Measurements from ENCODE around the gene AMBRA1. TPM values are rescaled to one million over a fixed set of nuclear protein-coding genes. Genes with fewer than 3 reads are reported as not detected.

The AMBRA1 gene
- polyA plus RNA-seq, 3 donors: 24.6 to 27.7 (median 24.8) TPM

DNA sequence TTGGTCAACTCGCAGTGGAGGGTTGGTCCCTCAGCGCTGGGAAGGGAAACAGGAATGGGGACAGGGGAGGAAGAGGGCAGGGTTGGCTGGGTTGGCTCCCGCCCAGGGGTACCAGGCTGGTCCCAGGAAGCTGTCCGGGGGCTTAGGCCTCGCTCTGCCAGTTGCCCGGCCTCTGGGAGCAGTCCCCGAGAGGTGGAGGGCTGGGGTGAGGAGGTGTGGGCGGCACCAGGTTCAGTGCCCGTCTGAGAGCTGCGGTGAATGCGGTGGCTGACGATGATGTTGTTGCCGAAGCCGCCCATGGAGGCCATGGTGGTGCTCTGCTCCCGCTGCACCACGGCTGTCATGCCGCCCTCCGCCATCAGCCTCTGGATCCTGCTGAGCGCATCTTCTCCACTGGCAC, 196.3 kb downstream of the AMBRA1 start:
- no peak for DNase-seq (ENCODE audit: extremely low read depth in 1 of 11, low read depth in 9 of 11, low spot score in 4 of 11)

DNA sequence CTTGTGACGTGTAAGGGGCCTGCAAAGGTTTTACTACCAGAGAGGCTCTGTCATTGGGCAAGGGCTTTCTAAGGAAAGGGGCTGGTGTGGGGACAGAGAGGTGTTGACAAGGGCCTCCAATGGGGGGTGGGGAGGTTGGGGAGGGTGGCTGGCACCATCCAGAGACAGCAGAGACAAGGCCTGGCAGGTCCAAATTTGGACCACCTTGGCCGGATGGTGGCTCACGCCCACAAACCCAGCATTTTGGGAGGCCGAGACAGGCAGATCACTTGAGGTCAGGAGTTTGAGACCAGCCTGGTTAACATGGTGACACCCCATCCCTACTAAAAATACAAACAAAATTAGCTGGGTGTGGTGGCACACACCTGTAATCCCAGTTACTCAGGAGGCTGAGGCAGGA, 200.1 kb downstream of the AMBRA1 start:
- no peak for DNase-seq (ENCODE audit: extremely low read depth in 1 of 11, low read depth in 9 of 11, low spot score in 4 of 11)

DNA sequence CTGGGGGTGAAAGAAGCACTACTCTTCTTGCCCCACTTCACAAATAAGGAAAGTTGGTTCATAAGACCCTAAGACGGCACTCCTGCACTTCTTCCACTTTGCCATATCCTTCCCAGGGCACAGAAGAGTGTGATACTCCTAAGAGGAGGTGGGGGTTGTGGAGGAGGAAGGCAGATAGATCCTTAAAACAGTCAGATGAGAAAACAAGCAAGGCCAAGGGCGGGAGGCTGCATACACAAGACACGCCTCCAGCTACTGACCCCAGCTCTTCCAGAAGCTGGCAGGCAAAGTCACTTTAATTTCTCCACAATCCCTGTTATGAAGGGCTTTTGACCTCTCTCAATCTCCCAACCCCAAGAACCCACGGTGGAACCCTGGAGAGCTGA, 200.6 kb downstream of the AMBRA1 start:
- no peak for DNase-seq (ENCODE audit: extremely low read depth in 1 of 11, low read depth in 9 of 11, low spot score in 4 of 11)

DNA sequence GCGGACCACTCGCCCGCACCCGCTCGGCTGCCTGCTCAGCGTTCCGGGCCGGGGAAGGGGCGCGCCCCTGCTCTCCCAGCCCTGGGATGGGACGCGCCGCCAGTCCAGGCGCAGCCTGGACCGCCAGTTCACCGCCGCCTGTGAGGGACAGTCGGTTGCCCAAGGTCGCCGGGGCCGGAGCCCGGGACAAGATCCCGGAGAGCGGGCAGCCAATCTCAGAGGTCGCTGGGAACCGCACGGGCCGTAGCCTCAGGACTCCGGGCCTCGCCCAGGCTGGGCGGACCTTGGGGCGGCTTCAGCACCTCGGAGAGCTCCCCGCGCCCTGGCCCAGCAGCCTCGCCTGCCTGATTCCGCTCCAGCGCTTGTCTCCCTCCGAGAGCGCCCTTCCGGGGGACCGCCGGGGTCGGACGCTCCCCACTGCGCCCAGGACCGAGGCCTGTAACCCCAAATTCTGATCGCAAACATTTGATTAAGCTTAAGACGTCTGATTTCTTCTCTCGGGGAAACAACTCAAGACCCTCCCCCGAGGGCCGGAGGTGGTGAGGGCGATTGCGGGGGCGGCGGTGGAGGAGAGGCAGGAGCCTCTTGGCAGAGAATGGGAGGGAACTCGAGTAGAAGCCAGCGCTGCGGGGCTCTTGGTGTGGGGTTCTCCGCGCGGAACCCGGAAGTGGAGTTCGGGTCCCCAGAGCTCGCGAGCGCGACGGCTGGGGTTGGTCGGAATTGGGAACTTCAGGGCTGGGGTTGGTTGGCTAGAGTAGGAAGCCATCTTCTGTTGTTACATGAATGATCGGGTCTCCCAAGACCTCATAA, 201.2 kb downstream of the AMBRA1 start:
- peak in 6 of 11 donors; percentile 80 to 87 (median 82) for DNase-seq (ENCODE audit: extremely low read depth in 1 of 11, low read depth in 9 of 11, low spot score in 4 of 11)

DNA sequence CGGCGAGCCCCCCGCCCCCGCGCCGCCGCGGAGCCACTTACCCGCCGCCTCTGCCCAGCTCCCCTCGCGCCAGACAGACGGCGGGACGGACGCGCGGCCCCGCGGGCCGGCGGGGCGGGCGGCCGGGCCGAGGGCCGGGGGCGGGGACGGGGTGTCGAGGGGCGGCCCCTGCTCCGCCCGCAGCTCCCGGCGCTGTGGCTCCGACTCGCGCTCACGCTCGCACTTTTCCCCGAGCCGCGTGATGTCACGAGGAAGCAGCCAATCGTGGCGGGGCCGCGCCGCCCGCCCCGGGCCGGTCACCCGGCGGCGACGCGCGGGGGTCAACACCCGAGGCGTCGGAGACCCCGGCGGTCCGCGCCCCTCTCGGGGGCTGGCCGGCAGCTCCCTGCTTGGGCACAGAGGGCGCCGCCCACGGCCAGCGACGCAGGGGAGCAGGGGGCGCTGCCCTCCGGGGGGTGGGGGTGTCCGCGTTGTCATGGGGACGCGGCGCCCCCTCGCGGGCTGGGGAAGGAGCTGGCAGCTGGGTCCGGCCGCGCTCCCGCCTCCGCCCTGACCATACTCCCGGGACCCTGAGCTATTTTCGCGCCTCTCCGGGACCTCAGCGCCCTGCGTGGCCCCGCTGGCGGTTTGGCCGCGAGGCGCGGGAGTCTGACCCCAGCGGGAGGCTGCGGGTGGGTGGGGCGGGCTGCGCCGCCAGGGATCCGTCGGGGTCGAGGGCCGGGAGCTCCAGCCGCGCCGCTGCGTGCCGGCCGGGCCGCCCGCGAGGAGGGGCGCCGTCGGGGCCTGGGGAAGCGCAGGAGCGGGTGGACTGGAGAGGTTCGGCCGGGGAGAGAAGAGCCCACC, 202.0 kb downstream of the AMBRA1 start, which contains the start of gene CHRM4:
Gene CHRM4, minus strand, starts transcription at position 199 of the 843 bp plus-strand sequence. CDS start 5,219 bp downstream, outside the sequence.
- no peak for DNase-seq (ENCODE audit: extremely low read depth in 1 of 11, low read depth in 9 of 11, low spot score in 4 of 11)

DNA sequence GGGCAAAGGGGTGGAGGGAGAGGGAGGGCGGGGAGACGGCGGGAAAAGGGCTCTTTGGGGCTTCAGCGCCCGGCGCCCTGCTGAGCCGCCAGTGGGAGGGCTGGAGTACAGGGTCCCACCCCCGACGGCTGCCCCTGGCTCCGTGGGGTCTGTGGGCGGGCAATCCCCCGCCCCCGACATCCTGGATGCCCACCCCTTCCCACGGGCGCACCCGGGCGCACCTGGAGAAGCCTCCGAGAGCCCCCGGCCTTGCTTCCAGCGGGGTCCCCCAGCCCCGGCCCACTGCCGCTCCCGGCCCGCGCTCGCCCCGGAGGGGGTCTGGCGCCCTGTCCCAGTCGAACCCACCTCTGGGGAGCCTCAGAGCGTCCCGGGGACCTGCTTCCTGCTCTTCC, 202.6 kb downstream of the AMBRA1 start:
- no peak for DNase-seq (ENCODE audit: extremely low read depth in 1 of 11, low read depth in 9 of 11, low spot score in 4 of 11)

DNA sequence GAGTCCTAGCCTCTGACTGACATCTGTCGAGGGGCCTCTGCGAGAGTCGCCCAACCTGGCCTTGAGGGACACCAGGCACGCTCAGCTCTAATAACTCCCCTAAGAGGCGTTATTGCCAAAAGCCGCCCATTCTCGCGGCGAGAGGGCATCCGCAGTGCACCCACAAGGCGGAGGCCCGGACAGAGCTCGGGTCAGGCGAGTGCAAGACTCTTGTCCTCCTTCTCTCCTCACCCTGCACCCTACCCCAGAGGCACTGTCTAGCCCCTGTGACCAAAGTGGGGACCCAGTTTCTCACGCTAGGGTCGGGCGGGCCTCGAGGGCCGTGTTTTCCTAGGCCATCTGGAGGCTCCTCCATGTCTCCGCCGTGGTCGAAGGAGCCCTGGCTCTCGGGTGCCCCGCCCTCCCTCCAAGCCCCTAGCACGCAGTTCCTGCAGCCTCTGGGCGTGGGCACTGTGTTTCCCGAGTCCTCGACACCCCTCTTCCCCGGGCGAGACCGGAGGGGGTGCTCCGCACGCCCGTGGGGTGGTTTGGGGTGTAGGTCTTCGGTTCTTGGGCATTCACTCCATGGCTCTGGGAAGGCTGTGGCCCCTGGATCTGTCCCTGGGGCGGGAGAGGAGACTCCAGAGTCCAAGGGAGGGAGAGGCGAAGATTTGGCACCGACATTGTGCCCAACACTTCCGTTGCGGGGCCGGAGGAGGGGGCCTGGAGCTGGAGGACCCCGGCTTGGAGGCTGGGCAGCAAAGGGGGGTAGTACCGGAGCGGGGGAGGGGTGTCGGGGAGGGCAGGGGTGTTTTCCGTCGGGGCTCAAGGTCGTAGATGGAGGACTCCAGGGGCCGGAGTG, 203.3 kb downstream of the AMBRA1 start:
- DNase-seq (ENCODE audit: extremely low read depth in 1 of 11, low read depth in 9 of 11, low spot score in 4 of 11): no peak

DNA sequence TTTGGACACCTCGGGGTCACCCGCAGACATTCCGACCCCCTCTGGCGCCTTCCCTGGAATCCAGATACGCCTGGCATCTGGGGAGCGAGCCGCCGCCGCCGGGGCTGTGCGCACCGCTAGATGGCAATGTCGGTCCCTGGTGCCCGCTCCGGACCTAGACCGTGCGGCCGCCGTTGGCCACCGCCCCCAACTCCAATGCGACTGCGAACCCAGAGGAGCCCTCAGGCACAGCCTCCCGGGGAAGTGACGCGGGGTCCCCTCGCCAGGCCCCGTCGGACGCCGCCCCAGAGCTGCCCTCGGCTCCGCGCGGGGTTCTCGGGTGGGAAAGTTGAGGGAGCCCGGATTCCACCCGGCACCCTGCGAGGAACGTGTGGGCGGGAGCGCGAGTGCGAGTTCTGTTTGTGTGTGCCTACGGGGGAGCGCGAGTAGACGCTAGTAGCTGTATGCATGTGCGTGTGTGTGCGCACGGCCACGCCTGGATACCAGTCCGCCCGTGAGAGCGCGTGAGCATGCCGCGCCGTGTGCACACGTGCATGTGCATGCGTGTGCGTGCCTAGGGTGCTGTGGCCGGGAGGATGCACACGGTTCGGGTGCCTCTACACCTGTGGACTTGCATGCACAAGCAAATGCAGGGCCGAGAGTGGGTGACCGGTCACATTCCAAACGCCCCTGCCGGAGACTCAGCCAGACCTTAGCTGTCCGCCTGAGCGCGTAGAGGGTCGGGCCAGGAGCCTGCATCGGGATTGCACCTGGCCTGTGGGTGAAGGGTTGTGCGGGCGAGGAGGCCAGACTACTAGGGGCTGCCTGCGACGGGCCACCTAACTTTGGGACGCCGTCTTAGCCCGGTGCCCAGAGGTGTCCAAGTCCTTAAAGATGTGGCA, 204.1 kb downstream of the AMBRA1 start:
- no peak for DNase-seq (ENCODE audit: extremely low read depth in 1 of 11, low read depth in 9 of 11, low spot score in 4 of 11)

DNA sequence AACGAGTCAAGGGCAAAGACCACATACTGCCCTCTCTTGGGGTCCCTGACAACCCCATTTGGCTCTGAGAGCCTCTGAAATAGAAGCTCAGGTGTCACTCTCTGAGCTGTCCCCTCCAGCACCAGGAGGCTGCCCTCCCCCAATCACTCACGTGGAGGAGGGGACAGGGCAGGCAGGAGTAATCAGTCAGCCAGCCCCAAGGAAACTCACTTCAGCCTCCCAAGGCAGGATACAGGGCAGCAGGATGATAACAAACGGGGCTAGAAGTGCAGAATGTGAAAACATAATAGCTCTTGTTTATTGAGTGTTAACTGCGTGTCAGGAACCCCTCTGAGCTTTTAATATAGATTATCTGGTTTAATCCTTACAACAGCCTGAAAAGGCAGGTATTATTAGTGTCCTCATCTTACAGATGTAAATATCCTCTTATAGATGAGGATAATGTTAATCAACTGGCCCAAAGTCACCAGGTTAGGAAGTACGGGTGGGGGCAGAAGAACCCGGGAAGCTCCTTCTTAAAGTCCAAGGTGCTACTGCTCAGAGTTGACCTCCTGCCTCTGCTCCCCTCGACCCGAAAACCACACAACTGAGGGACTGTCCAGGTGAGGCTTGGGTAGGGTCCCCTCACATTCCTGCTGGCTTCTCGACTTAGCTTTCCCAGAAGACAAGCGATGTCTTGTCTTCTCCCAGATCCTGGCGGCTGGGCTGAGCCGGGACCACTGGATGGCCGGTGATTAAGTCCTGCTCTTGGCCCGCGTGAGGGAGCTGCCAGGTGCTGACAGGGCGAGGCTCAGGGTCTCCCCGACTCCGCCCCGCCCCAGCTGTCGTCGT, 205.0 kb downstream of the AMBRA1 start:
- no peak for DNase-seq (ENCODE audit: extremely low read depth in 1 of 11, low read depth in 9 of 11, low spot score in 4 of 11)

DNA sequence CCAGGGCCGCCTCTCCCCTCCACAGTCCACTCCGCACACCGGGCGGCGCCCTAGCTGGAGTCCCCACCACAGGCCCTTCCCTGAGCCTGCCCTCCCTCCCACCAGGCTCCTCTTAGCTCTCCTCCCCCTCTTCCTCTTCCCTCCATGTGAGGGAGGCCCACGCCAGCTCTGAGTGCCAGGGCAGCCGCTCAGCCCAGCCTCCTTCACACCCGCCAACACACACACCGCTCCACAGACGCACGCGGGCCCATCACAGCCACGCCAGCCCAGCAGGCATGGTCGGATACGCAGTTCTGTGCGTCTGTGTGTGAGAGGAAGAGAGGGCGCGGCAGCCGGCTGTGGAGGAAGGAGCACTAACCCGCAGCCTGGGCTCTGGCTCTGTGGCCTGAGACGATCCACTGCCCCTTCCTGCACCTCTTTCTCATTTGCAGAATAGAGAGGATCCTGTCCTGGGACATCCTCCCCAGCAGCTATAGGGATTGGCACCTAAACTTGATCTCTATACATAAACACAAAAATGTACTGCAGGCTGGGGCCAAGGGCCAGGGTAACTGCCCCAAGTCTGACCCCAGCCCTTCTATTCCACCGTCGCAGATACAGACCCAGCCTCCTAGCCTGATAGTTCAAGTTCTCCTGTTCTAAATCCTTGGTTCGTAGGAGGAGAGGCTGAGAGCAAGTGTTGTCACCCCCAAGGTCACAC, 205.8 kb downstream of the AMBRA1 start:
- DNase-seq (ENCODE audit: extremely low read depth in 1 of 11, low read depth in 9 of 11, low spot score in 4 of 11): no peak

DNA sequence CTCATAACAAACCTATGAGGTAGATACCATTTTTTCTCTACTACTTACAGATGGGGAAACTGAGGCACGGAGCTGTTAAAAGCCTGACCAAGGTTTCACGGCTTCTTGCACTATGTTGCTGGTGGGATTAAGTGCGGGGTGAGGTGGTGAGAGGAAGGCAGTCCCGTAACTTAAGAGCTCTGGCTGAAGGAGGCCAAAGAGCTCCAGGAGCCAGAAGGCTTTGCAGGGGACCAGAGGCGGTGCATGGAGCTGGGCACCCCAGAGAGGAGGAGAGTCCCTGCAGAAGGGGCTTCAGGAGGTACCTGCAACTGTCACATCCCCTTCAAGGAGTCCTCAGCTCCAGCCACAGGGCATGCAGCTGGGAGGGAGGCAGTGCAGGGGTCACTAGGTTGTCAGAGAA, 206.4 kb downstream of the AMBRA1 start:
- no peak for DNase-seq (ENCODE audit: extremely low read depth in 1 of 11, low read depth in 9 of 11, low spot score in 4 of 11)

DNA sequence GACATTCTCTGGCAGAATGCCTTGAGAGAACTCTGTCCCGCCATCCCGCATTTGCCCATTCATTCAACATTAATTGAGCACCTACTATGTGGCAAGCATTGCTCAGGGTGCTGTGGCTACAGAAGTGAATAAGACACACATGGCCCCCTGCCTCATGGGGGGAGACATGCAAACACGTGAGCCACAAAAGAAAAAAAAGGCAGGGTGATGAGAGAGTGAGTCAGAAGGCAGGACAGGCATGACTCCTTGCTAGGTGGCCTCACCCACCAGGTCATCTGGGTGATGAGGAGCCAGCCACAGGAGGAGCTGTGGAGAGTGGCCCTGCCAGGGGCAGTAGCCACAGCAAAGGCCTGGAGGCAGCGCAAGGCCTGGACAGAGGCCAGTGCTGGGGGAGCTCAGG, 207.1 kb downstream of the AMBRA1 start:
- no peak for DNase-seq (ENCODE audit: extremely low read depth in 1 of 11, low read depth in 9 of 11, low spot score in 4 of 11)

DNA sequence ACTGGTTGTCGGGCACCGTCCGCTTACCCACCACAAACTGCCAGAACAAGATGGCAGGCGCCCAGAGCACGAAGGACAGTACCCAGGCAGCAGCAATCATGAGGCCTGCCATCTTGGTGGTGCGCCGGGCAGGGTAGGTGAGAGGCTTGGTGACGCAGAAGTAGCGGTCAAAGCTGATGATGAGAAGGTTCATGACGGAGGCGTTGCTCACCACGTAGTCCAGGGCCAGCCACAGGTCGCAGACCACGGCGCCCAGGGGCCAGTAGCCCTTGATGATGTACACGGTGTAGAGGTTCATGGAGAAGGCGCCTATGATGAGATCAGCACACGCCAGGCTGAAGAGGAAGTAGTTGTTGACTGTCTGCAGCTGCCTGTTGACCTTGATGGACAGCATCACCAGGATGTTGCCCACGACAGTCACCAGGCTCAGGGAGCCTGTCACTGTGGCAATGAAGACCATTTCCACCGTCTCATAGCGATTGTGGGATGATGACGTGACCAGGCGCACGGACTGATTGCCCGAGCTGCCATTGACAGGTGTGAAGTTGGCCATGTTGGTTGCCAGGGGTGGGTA, 207.7 kb downstream of the AMBRA1 start:
- no peak for DNase-seq (ENCODE audit: extremely low read depth in 1 of 11, low read depth in 9 of 11, low spot score in 4 of 11)

DNA sequence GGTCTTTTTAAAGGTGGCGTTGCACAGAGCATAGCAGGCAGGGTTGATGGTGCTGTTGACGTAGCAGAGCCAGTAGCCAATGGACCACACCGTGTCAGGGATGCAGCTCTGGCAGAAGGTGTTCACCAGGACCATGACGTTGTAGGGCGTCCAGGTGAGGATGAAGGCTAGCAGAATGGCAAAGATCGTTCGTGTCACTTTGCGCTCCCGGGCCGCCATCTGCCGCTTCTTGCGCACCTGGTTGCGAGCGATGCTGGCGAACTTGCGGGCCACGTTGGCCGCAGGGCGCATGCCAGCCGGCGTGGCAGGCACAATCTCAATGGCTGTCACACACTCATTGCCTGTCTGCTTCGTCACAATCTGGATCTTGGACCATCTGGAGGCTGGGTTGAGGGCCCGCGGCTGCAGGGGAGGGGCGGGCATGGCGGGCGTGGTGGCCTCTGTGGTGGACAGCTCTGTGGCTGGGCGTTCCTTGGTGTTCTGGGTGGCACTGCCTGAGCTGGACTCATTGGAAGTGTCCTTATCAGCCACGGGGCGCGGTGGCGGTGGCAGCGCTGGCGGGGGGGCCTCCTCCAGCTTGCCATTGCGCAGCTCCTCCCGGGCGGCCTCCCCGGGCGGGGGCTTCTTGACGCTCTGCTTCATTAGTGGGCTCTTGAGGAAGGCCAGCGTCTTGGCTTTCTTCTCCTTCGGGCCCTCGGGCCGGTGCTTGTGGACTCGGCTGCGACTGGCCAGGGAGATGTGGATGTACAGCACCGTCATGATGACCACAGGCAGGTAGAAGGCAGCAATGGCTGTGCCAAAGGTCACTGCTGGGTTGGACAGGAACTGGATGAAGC, 208.4 kb downstream of the AMBRA1 start:
- no peak for DNase-seq (ENCODE audit: extremely low read depth in 1 of 11, low read depth in 9 of 11, low spot score in 4 of 11)

DNA sequence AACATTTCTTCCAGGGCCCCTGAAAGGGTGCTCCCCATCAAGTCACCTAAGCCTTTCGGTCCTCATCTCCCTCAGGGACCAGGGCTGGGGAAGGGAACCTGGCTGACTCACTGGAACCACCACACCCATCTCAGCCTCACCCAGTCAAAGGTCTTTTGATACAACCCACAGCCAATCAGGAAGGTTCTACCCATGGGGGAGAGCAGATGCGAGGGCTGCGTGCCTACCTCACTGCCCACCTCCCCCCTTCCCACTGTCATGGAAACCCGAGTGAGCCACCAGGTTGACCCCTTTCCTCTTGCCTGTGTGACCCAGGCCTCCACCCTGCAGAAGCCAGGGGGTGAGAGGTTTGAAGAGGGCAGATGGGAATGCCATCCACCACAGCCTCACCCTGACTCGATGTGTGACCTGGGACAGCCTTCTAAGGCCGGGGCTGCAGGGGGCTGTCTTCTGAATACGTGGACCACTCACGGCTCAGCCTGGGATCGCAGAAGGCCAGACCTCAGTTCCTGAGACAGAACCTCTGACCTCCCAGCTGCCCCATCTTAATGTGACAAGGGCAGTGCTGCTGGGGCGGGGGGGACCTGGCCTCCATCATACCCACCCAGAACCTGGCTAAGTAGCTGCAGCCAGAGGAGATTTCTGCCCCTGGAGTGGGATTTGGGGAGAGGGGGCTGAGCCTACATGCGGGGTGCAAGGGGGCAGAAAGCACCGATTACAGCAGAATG, 209.7 kb downstream of the AMBRA1 start:
- no peak for DNase-seq (ENCODE audit: extremely low read depth in 1 of 11, low read depth in 9 of 11, low spot score in 4 of 11)
